GM15510 (cell line): ENCODE data around the gene PPP1R9B.

ENCODE experiments used
- POLR2A ChIP-seq: IDR thresholded peaks from 3 replicates; pipeline ENCODE4 v1.6.1; 2011; ENCODE audit warnings: borderline replicate concordance; ENCODE audit not compliant: insufficient read length; ENCODE audit errors: extremely low read depth

The PPP1R9B gene

GRCh38 chr17:50150354-50151040, at the start of gene PPP1R9B:
Gene PPP1R9B, minus strand, starts transcription at chr17:50150677. Its CDS starts 164 bp downstream, at chr17:50150513.
- no peak for TF ChIP-seq POLR2A

GRCh38 chr17:50199803-50200456, 49.5 kb upstream of the PPP1R9B start:
- no peak for TF ChIP-seq POLR2A

- no peak for TF ChIP-seq POLR2A
Observed at GRCh38 chr17:50199211-50199802, 48.8 kb upstream of the PPP1R9B start.

GRCh38 chr17:50198026-50198669, 47.7 kb upstream of the PPP1R9B start:
- TF ChIP-seq POLR2A, result no peak

- no peak for TF ChIP-seq POLR2A
Observed at GRCh38 chr17:50196826-50197225, 46.3 kb upstream of the PPP1R9B start.

- TF ChIP-seq POLR2A, result no peak
Observed at GRCh38 chr17:50196036-50196435, 45.6 kb upstream of the PPP1R9B start.

GRCh38 chr17:50194934-50195865, 44.7 kb upstream of the PPP1R9B start:
- no peak for TF ChIP-seq POLR2A

GRCh38 chr17:50194140-50194933, 43.9 kb upstream of the PPP1R9B start:
- no peak for TF ChIP-seq POLR2A

GRCh38 chr17:50192618-50193291, 42.3 kb upstream of the PPP1R9B start:
- no peak for TF ChIP-seq POLR2A

GRCh38 chr17:50192144-50192617, 41.7 kb upstream of the PPP1R9B start:
- TF ChIP-seq POLR2A, result no peak

GRCh38 chr17:50191359-50192143, 41.1 kb upstream of the PPP1R9B start:
- no peak for TF ChIP-seq POLR2A
